ENCODE data around the gene OR10G7.

The OR10G7 gene, protein sequence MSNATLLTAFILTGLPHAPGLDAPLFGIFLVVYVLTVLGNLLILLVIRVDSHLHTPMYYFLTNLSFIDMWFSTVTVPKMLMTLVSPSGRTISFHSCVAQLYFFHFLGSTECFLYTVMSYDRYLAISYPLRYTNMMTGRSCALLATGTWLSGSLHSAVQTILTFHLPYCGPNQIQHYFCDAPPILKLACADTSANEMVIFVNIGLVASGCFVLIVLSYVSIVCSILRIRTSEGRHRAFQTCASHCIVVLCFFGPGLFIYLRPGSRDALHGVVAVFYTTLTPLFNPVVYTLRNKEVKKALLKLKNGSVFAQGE
- total RNA-seq = 0 reads per million in 2 donors

DNA sequence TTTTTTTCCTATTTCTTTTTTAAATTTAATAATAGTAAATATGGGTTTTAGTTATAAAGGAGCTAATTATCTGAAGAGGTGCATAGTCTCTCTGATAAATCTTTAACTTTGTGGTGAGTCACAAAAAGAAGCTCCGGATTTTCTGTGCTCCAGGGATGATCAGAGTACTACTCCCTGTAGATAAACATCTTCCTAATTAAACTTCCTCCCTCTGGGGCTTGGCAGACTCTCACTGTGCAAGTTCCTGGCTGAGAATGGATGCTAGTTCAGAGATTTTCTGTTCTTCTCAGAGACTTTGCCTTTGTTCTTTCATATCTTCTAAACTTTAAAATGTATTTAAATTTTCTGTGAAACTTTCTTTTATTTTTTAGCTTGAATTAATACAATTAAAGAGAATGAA is at the start of gene OR10G7:
Gene OR10G7 (minus strand): TSS at position 72 of the 400 bp plus-strand sequence. CDS start 2,324 bp downstream, outside the sequence.
- no peak for DNase-seq

DNA sequence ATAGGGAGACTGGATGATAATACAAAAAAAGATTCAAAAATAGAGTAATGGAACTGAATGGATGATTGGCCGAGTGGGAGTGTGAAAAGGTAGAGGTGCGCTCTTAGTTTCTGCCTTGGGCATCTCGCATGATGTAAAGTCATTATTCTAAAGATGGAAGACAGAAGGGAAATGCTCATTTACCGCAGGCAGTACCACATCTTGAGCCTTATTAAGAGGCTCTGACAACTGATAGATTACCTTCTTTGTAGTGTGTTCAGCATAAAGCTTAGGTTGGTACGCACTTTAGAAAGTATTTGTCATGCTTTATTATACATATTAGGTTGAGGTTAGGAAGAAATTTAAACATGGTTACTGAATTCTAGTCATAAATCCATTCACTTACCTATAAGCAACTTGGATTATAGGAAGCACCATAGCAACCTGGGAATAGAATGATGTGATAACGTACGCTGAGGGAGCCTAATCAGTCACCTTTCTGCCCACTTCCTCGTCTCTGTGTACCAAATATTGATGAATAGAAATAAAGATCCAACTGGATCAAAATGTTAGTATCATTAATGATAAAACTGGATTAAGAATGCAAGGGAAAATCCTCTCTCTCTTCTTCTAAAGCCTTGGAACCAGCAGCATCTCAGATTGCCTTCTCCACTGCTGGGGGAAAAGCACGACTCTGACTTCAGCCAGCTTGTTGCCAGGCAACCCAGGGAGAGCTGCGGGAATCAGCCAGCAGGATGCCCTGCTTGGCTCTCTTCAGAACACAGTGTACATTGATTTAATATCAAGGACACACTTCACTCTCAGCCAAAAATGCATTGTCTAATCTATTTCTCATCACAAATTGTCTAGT is 45.1 kb upstream of the OR10G7 start:
- no peak for DNase-seq

DNA sequence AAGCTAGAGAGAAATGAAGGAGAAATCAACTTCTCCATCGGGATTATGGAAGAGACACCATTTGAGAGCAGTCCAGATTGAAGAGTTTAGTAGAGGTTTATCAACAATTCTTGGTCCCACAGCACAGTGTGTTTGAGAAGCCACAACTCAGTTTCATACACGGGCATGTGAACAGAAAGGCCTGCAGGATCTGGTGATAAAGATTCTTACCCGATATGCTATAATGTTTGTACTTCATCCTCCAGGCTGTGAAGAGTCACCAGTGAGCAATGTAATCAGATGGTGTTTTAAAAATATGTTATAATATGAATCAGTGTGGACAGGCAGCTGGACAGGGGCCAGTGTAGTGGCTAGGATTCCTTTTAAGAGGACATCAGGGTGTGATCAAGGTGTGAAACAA is 44.5 kb upstream of the OR10G7 start:
- no peak for DNase-seq

DNA sequence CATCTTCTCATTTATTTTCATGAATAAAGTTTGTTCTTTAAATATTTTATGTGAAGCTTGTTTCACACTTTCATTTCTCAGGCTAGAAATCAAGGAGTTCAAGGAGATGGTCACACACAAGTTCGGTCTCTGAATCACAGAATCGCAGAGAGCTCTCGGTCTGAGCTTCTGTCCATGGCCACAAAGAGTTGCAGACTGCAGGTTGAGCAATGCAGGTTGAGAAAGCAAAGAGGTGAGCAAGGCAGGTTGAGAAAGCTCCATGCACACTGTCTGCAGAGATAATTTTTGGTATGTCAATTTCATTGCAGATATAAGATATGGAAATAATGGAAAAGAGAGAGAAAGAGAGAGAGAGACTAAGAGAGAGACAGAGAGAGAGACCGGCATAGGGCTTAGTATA is 41.2 kb upstream of the OR10G7 start:
- DNase-seq = no peak

DNA sequence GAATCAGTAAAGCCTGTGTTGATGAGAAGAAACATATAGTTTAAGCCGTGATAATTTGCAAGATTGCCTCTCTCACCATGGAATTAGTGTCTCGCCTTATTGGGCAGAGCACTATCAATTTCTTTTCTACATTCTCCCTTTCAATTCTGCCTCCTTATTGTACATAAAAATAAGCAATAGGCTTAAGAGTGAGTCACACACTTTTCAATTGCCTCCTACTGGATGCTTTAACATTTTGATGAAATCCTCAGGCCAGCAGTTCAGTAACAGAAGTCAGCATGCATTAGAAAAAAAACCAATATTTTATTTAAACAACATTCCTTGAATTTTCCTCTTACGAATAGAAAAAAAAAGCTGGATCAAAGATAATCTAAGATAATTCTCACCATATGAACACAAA is 40.4 kb upstream of the OR10G7 start:
- no peak for DNase-seq

DNA sequence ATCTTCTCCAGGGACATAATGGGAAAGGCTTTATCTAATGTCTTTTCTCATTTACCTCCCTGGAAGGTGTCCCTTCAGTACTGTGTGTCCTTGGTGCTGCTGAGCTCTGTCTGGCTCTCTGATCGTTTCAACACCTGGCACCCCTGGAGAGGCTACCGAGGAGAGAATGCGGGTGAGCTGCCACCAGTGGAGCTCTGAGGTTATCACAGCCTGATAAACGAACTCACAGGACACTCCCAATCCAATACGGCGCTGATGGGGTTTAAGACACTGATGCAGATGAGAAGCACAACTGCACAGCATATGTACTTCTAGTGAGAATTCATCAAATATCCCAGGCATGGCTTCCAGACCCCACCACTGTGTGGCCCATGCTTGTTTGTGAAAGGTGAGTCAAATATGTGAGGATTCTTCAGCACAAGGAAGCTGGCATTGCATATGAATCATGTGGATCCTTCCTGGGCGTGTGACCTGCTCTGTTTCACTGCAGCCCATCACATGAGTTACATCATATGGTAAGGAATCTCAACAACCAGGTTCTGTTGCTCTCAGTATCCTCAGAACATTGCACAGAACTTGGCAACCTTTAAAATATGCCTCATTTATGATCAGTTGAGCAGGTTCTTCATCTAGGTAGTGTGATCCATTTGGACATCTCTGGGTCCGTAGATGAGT is 39.3 kb upstream of the OR10G7 start:
- no peak for DNase-seq

DNA sequence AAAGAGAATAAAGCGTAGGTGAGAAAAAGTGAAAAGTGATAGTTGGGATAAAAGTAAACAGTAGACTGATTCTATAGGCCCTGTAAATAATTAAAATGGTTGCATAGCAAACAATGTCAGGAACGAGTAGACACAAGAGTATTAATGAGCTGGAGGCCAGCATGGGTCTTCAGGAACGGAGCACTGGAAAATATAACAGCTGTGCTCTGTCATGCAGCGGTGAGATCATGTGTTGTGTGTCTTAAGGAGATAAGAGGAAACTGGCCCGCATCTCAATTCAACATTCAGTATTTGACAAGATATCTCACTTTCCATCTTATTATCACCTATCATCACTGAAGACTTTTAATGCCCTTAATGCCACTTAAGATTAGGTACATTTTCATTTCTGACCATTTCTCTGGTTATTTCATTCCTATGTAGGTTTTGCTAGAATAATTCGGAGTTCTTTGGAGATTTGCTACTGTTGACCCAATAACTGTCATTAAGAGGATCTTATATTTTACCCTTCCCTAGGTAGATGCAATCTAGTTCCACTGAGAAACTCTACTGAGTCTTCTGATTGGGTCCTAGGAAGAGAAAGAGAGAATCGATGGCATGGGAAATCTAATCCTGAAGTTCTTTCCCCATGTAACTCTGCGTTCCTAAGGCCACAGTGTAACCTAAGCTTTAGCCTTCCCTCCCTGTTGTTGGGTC is 38.7 kb upstream of the OR10G7 start:
- DNase-seq = no peak

DNA sequence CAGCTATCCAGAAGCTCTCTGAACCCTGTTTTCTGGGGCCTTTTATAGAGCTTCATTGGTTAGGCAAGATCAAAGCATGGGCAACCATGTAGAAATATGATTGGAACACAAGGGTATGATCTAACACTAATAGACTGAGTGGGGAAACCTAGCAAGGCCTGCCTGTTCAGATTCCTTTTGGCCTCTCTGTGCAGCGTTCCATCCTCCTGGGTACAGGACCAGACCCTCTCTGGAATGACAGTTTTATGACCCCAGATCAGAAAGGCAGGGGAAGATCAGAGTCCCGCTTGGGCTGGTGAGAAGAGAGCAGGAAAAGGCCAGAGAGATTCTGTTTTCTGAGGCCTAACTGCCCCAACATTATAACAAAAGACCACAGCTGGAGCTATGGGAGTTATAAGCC is 37.5 kb upstream of the OR10G7 start:
- DNase-seq = no peak

DNA sequence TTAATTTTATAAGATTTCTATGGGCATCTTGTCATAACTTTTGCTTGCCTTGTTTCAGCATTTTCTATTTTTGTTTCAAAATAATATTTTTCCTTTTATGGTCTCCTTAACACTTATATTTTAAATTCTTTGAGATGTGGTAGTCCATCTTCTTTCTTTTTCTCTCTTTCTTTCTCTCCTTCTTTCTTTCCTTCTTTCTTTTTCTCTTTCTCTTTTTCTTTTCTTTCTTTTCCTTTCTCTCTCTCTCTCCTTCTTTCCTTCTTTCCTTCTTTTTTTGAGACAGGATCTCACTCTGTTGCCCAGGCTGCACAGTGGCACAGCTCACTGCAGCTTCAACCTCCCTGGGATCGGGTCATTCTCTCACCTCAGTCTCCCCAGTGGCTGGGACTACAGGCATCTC is 36.1 kb upstream of the OR10G7 start:
- no peak for DNase-seq

DNA sequence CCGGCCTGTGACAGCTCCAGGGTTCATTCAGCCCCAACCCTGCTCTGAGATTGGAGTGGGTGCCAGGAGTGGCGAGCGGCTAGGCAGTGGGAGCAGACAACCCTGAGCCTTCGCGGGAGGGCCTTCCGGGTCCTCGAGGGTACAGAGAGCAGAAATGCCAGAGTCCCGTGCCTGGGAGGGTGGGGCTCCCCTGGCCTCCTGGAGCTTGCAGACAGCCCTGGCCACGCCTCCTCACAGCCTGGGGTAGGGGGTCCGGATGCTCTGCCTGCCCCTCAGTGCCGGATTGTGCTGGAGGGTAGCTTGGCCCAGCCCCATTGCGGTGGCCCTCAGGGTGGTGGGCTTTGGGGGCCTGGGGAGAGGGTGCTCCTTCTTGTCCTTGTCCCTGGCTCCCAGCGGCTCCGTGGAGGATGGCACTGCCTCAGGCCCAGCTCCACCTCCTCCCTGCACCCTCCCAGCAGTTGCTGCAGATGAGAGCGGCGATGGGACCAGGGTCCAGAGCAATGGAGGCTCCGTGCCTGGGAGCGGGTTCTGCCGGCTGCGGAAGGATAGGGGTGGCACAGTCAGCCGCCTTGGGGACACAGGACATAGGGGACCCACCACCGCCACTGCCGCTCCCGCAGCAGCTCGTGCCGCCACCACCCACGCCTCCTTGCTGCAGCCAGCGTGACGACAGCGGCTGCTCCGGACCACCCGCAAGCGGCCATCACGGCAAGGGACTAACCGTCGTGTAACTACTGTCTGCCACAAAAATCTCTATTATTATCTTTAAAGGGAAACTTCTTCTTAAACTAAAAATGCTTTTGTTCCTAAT is 34.9 kb upstream of the OR10G7 start:
- no peak for DNase-seq

DNA sequence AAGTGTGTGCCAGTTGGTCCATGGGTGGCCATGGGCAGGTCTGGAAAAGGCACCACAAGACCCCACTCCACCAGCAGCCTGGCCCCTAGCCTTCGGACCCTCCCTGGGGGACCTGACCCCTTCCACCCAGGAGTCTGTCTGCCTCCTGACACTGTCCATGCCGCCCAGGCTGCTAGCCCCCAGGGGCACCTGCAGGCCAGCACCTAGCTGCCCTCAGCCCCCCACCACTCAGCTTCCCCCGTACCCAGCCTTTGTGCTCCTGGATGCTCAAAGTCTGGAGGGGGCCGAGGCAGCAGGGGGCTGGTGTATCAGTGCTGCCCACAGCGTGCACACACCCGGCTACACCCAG is 34.3 kb upstream of the OR10G7 start:
- no peak for DNase-seq

DNA sequence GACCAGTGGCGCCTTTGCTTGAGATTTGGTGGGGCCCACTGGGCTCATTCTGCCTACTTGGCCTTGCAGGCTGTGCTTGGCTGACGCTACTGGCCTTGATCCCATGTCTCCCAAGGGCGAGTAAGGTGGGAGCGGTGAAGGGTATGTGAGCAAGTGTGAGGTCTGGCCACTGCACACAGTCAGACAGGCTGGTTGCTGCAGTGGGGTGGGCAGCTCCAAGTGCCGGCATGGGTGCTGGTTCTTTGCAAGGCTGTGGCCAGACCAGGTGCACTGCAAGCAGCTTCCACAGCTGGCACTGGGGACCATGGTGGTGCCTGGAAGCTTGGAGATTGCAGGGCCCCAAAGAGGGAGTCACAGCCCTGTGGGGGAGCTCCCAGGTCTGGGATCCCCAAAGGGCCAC is 33.4 kb upstream of the OR10G7 start:
- no peak for DNase-seq

DNA sequence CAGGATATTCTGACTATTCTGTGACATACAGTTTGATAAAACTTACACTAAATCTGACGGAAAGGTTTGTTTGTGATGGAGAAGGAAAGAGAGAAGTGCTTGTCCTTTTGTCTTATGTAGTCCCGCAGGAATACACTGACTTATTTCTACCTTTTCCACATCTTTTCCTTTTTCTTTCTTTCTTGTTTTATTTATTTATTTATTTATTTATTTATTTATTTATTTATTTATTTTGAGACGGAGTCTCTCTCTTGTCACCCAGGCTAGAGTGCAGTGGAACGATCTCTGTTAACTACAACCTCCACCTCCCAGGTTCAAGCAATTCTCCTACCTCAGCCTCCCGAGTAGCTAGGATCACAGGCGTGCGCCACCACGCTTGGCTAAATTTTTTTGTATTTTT is 31.0 kb upstream of the OR10G7 start:
- DNase-seq = no peak

DNA sequence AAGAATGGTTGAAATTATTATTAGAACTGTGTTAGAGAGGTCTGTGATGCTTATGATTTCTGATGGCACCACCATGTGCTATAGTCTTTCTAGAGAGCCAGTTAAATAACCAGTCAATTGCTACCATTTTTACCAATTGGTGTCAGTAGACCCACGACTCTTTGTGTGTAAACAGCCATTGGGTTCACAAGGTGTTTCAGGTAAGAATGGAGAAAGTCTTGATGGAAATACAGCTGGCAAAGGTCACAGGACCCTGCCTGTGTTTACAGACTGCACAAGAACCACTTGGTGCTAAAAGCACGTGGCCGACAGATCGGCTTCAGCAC is 30.5 kb upstream of the OR10G7 start:
- no peak for DNase-seq

DNA sequence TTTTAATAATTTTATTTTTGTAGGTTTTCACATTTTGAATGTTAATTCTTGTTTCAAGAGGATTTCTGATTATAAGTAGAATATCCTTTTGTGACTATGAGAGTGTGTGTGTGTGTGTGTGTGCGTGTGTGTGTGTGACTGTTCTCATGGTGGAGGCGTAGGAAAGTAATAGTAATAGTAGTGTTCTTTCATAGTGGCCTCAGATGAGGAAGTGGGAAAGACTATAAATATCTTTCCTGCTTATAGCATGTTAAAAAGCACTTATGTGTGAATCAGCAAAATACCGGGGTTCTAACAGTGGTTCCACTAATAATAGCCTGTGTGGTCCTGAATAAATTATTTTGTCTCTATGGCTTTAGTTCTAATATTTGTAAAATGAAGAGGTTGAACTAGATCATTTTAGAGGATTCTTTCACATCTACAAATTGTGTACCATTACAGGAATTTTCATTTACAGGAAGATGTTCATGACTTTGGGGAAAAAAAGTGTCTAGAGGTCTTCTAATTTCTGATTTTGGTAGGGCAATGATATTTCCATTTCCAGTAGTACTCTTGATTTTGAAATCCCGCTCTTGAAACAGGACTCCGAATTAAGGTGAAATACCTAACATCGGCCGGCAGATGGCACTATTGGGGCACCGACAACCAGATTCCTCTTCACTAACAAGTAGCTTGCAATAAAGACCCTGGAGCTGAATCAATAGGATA is 29.9 kb upstream of the OR10G7 start:
- peak; percentile 49 for DNase-seq

DNA sequence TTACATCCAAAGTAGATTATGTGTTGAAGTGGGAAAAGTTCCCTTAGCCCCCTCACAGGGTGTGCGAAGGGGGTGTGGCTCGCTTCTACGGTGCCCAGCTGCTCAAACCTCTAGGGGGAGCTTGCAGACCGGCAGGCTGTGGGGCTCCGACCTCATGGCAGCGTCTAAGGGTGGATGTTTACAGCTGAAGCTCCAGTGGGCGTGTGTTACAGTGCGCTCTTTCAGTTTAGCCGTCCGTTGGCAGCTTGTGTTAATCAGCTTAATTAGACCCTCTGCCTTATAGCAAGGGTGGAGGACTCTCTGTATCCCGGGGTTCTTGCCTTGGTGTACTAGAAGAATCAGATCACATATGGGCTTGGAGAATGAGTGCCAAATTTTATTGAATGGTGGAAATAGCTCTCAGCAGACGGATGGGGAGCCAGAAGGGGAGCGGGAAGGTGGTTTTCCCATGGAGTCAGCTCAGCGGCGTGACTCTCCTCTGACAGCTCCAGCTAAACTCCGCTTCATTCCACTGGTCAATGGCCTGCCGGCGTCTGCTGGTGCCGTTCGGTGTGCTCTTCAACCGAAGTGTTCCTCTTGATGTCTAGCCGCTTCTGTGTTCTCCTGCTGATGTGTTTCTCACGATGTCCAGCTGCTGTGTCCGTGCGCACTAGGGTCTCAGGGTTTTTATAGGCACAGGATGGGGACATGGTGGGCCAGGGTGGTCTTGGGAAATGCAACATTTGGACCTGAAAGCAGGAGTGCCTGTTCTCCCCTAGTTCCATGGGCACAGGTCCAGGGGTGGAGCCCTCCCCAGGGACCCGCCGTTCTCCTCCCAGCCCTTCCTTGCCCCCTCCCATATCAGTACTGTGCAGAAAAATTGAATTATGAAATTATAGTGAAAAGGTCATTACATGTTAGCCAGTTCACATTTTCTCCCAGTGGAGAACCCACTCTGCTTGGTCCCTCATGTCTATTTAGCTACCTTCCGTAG is 28.6 kb upstream of the OR10G7 start:
- DNase-seq = no peak

DNA sequence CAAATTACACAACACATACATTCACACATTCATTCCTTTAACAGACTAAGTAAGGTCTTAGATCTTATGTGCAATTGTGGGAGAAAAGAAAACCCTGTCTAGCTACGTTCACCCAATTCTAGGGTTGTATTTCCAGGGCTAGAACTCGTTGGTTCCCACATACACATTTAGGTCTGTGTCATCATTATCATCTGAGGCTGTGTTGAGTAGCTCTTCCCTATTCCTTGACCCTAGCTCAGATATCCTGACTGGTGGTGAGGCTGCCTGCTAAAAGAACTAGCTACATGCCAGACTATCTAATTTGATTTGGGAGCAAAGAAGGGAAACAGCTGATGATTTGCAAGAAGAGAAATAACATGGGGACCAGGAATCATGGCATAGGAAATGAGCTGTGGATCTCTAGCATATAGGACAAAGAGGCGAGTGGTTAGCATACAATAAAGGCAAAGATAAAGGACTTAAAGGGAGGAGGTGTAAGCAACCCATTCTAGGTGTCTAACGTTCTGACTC is 27.5 kb upstream of the OR10G7 start:
- no peak for DNase-seq

DNA sequence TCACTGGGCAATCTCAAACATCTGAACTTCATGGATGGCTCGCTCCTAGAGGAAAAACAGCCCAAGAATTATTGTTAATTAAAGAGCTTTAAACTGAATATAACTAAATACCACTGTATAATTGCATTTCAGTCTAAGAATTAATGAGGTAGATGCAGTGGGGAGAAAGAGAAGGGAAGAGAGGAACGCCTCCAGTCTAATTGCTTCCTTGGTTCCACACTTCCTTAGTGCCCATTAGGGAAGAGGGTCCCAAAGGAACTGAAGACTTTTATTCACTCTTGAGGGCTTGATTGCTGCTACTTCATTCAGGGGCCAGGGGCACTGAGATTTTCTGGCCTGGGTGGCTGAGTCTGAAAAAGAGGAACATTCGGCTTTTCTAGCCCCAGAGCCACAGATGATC is 11.8 kb upstream of the OR10G7 start:
- no peak for DNase-seq

DNA sequence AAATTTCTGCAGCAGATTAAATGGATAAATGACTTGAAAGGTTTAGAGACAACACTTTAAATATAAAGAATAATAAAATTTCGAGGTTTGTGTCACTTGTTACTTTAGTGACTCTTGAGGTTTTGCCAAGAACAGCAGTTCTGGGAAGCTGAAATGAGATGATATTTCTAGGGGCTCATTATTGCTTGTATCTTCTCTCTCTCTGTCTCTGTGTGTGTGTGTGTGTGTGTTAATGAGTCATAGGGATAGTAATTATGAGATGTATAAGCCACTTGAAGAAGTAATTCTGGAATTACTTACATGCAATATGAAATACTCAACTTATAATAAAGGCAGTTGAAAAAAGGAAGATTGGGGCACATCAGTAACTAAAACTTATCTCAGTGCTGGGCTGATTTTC is 9.6 kb upstream of the OR10G7 start:
- DNase-seq = no peak

DNA sequence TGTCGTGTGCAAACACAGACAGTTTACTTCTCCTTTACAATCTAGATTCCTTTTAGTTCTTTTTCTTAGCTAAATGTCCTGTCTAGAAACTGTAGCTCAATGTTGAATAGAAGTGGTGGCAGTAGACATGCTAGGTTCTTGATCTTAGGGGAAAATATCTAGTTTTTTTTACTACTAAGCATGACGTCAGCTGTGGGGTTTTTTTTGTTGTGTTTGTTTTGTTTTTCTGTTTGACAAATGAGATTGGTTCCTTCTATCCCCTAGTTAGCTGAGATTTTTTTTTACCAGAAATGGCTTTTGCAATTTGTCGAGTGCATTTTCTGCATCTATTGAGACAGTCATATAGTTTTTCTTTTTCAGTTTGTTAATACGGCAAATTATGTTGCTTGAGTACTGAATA is 2.3 kb upstream of the OR10G7 start:
- no peak for DNase-seq
